K562 (cell line): ENCODE measurements around the gene SLC22A23. TPM values are rescaled to one million over a fixed set of nuclear protein-coding genes. Genes with fewer than 3 reads are reported as not detected.
A peak's percentile ranks its signal among the peaks of the same experiment; 100 is the strongest.

Source experiments
- CBFA2T3 ChIP-seq: fragments of 450-650 bp; IDR thresholded peaks from 2 replicates; pipeline ENCODE4 v1.6.1; 2017
- CHD1 ChIP-seq: fragments of 200-600 bp; sonication (generic); IDR thresholded peaks from one replicate; pipeline ENCODE4 v1.6.1; 2012; ENCODE audit warnings: mild to moderate bottlenecking, moderate library complexity, low read length, inconsistent platforms
- ESRRB ChIP-seq: fragments of 250-450 bp; sonication (Bioruptor Pico); IDR thresholded peaks from 2 replicates; pipeline ENCODE4 v1.5.0; 2020; ENCODE audit warnings: mild to moderate bottlenecking, moderate library complexity, borderline replicate concordance
- GABPB1 ChIP-seq: sonication (generic); formaldehyde crosslinking; IDR thresholded peaks from 2 replicates; pipeline ENCODE4 v1.8.0; 2022; ENCODE audit warnings: mild to moderate bottlenecking, missing genetic modification reagents
- HNRNPH1 ChIP-seq: fragments of 200-400 bp; formaldehyde crosslinking; optimal IDR thresholded peaks from 2 replicates; pipeline ENCODE3; 2017; ENCODE audit warnings: low read depth, mild to moderate bottlenecking, low read length, moderate library complexity
- KDM4B ChIP-seq, 2 experiments: fragments of 450-650 bp in 1 of 2; sonication (generic) in 1 of 2; IDR thresholded peaks; 2 replicates each; pipeline ENCODE4 v1.6.1; 2016 to 2017; ENCODE audit warnings: borderline replicate concordance in 2 of 2, antibody characterized with exemption in 1 of 2, low read depth in 1 of 2, mild to moderate bottlenecking in 1 of 2
- NFIC ChIP-seq: fragments of 450-650 bp; IDR thresholded peaks from 2 replicates; pipeline ENCODE4 v1.6.1; 2017; ENCODE audit warnings: mild to moderate bottlenecking, inconsistent platforms
- NFRKB ChIP-seq: fragments of 450-650 bp; IDR thresholded peaks from 2 replicates; pipeline ENCODE4 v1.6.1; 2016; ENCODE audit warnings: low read depth
- NFYB ChIP-seq: IDR thresholded peaks from 2 replicates; pipeline ENCODE4 v1.6.1; 2011; ENCODE audit warnings: mild to moderate bottlenecking, moderate library complexity; ENCODE audit not compliant: insufficient read length; ENCODE audit errors: extremely low read depth
- PHF21A ChIP-seq: fragments of 450-650 bp; IDR thresholded peaks from 2 replicates; pipeline ENCODE4 v1.6.1; 2017; ENCODE audit warnings: low read depth, borderline replicate concordance
- RFX1 ChIP-seq: fragments of 450-650 bp; IDR thresholded peaks from 2 replicates; pipeline ENCODE4 v1.6.1; 2016; ENCODE audit warnings: mild to moderate bottlenecking, moderate library complexity
- RFX5 ChIP-seq: IDR thresholded peaks from 2 replicates; pipeline ENCODE4 v1.6.1; 2011; ENCODE audit warnings: low read depth, mild to moderate bottlenecking, improper control_type of control experiment, low read length
- TSC22D4 ChIP-seq: fragments of 450-650 bp; IDR thresholded peaks from 2 replicates; pipeline ENCODE4 v1.6.1; 2016; ENCODE audit warnings: missing genetic modification characterization, missing biosample characterization, control low read depth
- U2AF1 ChIP-seq: fragments of 200-400 bp; formaldehyde crosslinking; optimal IDR thresholded peaks from 2 replicates; pipeline ENCODE3; 2017; ENCODE audit warnings: mild to moderate bottlenecking, low read depth, low read length, moderate library complexity
- ZKSCAN3 ChIP-seq: fragments of 250-450 bp; sonication (Bioruptor Pico); IDR thresholded peaks from 2 replicates; pipeline ENCODE4 v1.4.0; 2020
- ZNF165 ChIP-seq: fragments of 250-450 bp; sonication (Bioruptor Pico); IDR thresholded peaks from 2 replicates; pipeline ENCODE4 v1.4.0; 2020; ENCODE audit warnings: borderline replicate concordance
- ZNF780A ChIP-seq: fragments of 250-450 bp; sonication (Bioruptor Pico); IDR thresholded peaks from 2 replicates; pipeline ENCODE4 v1.5.0; 2021; ENCODE audit warnings: mild to moderate bottlenecking
- polyA plus RNA-seq, 8 experiments: library from polyadenylated mRNA; depleted of rRNA in 4 of 8; stranded (reverse) in 5 of 8; unstranded in 3 of 8; fragments of >200 nt; fragmentation: Nextera tagmentation in 2 of 8; fragmentation: Illumina TruSeq in 1 of 8; extraction: Ambion mirVana in 2 of 8; extraction: Trizol in 1 of 8; gene quantifications; 2 replicates each; pipeline versions ENCODE4 v1.2.1 to v1.2.3, GENCODE V29; 2011 to 2014; ENCODE audit warnings: inconsistent platforms in 1 of 8, missing spikeins in 1 of 8
- total RNA-seq, 7 experiments: library from RNA; depleted of rRNA in 6 of 7; stranded (reverse); fragments of >200 nt in 6 of 7; fragmentation: Illumina TruSeq in 2 of 7; extraction: Trizol in 2 of 7; gene quantifications; 2 replicates each; pipeline versions ENCODE4 v1.2.1 to v1.2.3, GENCODE V29; 2011 to 2021; ENCODE audit warnings: low replicate concordance in 1 of 7
- TF ChIP-seq, protein P1 (sequence below): fragments of 450-650 bp; IDR thresholded peaks from 2 replicates; pipeline ENCODE4 v1.6.1; 2017; ENCODE audit warnings: mild to moderate bottlenecking, moderate library complexity
- TF ChIP-seq, protein P2 (sequence below): fragments of 200-400 bp; formaldehyde crosslinking; IDR thresholded peaks from 2 replicates; pipeline ENCODE4 v1.6.1; 2017; ENCODE audit warnings: mild to moderate bottlenecking, low read depth, low read length, moderate library complexity
- TF ChIP-seq, protein P3 (sequence below): sonication (generic); formaldehyde crosslinking; IDR thresholded peaks from 2 replicates; pipeline ENCODE4 v1.8.1; 2023; ENCODE audit warnings: mild to moderate bottlenecking, missing genetic modification reagents
- TF ChIP-seq, protein P4 (sequence below): sonication (generic); IDR thresholded peaks from 2 replicates; pipeline ENCODE4 v1.6.1; 2016
- TF ChIP-seq, protein P5 (sequence below): sonication (generic); formaldehyde crosslinking; IDR thresholded peaks from 2 replicates; pipeline ENCODE4 v1.8.0; 2023; ENCODE audit warnings: mild to moderate bottlenecking, missing genetic modification reagents

Gene SLC22A23
- total and polyA plus RNA-seq, 9 of the 15 experiments (the other 6 are each of a cell fraction or from before 2014, with no cell fraction given) = 0.30 to 8.7 (median 2.5) TPM

DNA sequence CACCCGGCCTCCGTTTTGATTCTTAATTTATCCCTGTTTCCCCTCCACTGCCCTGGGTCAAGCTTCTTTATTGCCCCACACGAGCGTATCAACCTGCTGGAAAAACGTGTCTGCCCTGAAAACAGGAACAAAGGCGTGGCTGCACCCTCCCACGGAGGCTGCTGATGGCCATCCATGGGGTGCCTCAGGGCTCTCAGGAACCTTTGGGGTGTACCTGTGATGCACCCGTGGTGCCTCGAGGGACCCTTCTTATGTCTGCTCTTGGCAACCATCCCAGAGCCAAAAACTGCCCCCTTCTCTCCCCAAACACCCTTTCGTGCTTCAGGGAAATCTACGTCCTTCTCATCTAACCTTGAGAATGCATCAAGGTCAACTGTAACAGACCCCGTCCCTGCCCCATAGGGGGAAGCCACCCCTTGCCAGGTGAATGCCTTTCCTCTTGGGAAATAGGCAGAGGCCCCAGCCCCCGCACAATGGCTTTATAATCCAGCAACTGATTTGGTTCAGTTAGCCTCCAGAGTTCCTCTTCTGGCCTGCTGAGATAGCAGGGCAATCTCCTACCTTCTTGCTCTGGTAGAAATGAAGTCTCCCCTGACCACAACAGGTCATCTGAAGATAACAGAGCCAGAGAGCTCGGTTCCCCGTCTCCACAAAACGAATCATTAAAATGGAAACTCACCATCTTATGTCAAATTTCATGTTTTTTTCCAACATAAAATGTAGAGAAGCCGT is 168.7 kb downstream of the SLC22A23 start (continued):
- TF ChIP-seq, protein P1, sequence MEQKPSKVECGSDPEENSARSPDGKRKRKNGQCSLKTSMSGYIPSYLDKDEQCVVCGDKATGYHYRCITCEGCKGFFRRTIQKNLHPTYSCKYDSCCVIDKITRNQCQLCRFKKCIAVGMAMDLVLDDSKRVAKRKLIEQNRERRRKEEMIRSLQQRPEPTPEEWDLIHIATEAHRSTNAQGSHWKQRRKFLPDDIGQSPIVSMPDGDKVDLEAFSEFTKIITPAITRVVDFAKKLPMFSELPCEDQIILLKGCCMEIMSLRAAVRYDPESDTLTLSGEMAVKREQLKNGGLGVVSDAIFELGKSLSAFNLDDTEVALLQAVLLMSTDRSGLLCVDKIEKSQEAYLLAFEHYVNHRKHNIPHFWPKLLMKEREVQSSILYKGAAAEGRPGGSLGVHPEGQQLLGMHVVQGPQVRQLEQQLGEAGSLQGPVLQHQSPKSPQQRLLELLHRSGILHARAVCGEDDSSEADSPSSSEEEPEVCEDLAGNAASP = no peak
- TF ChIP-seq CHD1 (no peak), RFX5 (no peak), NFYB (no peak), KDM4B (IDR thresholded peaks at IDR 0.05; ENCODE audit: borderline replicate concordance in 2 of 2, low read depth in 1 of 2) (no peak; a peak in 1 of 4 replicates), NFRKB (no peak), TSC22D4 (tag) (no peak), U2AF1 (no peak), ESRRB (CRISPR knock-in tag) (no peak), ZNF165 (no peak), ZKSCAN3 (no peak), NFIC (peak; percentile 93), HNRNPH1 (no peak), PHF21A (peak; percentile 86), CBFA2T3 (peak; percentile 99), GABPB1 (CRISPR knock-in tag) (0 out of 2 replicates have a peak, but pooled peaks have one; percentile 34), ZNF780A (no peak), RFX1 (no peak)
- TF ChIP-seq, protein P2, sequence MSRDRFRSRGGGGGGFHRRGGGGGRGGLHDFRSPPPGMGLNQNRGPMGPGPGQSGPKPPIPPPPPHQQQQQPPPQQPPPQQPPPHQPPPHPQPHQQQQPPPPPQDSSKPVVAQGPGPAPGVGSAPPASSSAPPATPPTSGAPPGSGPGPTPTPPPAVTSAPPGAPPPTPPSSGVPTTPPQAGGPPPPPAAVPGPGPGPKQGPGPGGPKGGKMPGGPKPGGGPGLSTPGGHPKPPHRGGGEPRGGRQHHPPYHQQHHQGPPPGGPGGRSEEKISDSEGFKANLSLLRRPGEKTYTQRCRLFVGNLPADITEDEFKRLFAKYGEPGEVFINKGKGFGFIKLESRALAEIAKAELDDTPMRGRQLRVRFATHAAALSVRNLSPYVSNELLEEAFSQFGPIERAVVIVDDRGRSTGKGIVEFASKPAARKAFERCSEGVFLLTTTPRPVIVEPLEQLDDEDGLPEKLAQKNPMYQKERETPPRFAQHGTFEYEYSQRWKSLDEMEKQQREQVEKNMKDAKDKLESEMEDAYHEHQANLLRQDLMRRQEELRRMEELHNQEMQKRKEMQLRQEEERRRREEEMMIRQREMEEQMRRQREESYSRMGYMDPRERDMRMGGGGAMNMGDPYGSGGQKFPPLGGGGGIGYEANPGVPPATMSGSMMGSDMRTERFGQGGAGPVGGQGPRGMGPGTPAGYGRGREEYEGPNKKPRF = no peak
- TF ChIP-seq, protein P3, sequence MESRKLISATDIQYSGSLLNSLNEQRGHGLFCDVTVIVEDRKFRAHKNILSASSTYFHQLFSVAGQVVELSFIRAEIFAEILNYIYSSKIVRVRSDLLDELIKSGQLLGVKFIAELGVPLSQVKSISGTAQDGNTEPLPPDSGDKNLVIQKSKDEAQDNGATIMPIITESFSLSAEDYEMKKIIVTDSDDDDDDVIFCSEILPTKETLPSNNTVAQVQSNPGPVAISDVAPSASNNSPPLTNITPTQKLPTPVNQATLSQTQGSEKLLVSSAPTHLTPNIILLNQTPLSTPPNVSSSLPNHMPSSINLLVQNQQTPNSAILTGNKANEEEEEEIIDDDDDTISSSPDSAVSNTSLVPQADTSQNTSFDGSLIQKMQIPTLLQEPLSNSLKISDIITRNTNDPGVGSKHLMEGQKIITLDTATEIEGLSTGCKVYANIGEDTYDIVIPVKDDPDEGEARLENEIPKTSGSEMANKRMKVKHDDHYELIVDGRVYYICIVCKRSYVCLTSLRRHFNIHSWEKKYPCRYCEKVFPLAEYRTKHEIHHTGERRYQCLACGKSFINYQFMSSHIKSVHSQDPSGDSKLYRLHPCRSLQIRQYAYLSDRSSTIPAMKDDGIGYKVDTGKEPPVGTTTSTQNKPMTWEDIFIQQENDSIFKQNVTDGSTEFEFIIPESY = peak; percentile 59; the same call in 1 of the 2 replicates
- TF ChIP-seq, protein P4, sequence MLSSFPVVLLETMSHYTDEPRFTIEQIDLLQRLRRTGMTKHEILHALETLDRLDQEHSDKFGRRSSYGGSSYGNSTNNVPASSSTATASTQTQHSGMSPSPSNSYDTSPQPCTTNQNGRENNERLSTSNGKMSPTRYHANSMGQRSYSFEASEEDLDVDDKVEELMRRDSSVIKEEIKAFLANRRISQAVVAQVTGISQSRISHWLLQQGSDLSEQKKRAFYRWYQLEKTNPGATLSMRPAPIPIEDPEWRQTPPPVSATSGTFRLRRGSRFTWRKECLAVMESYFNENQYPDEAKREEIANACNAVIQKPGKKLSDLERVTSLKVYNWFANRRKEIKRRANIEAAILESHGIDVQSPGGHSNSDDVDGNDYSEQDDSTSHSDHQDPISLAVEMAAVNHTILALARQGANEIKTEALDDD = peak; percentile 93
- TF ChIP-seq, protein P5, sequence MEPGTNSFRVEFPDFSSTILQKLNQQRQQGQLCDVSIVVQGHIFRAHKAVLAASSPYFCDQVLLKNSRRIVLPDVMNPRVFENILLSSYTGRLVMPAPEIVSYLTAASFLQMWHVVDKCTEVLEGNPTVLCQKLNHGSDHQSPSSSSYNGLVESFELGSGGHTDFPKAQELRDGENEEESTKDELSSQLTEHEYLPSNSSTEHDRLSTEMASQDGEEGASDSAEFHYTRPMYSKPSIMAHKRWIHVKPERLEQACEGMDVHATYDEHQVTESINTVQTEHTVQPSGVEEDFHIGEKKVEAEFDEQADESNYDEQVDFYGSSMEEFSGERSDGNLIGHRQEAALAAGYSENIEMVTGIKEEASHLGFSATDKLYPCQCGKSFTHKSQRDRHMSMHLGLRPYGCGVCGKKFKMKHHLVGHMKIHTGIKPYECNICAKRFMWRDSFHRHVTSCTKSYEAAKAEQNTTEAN (CRISPR knock-in tag) = no peak
